ENCODE results near the gene LRRC7. TPM values are rescaled to one million over a fixed set of nuclear protein-coding genes. Genes with fewer than 3 reads are reported as not detected.
"Not testable (repeated sequence)": the region's sequence is repeated elsewhere in the genome, so short reads cannot be mapped to it uniquely, and the experiment has no call there.

Gene LRRC7
- total RNA-seq, 1 experiment from 2014 or later = 0.28 TPM

GRCh38 chr1:69888016-69888415 lies 320.3 kb downstream of the LRRC7 start:
- DNase-seq (ENCODE audit: low spot score) = not testable (repeated sequence)

GRCh38 chr1:69888657-69889056 lies 320.9 kb downstream of the LRRC7 start:
- no peak for DNase-seq (ENCODE audit: low spot score)

- no peak for DNase-seq (ENCODE audit: low spot score)
These were observed 330.8 kb downstream of the LRRC7 start for GRCh38 chr1:69898403-69898947.

GRCh38 chr1:69911301-69911801 lies 343.6 kb downstream of the LRRC7 start:
- DNase-seq (ENCODE audit: low spot score) = peak; percentile 84

GRCh38 chr1:69913977-69914376 lies 346.3 kb downstream of the LRRC7 start:
- peak; percentile 64 for DNase-seq (ENCODE audit: low spot score)

GRCh38 chr1:69914976-69915765 lies 347.4 kb downstream of the LRRC7 start:
- DNase-seq (ENCODE audit: low spot score) = no peak

- DNase-seq (ENCODE audit: low spot score) = no peak
These were observed 351.6 kb downstream of the LRRC7 start for GRCh38 chr1:69919129-69919921.

GRCh38 chr1:69919922-69920273 lies 352.2 kb downstream of the LRRC7 start:
- DNase-seq (ENCODE audit: low spot score) = no peak

- DNase-seq (ENCODE audit: low spot score) = no peak
These were observed 352.7 kb downstream of the LRRC7 start for GRCh38 chr1:69920426-69920825.

- DNase-seq (ENCODE audit: low spot score) = no peak
These were observed 353.8 kb downstream of the LRRC7 start for GRCh38 chr1:69921486-69921885.

GRCh38 chr1:69928234-69928633 lies 360.5 kb downstream of the LRRC7 start:
- not testable (repeated sequence) for DNase-seq (ENCODE audit: low spot score)

- DNase-seq (ENCODE audit: low spot score) = peak; percentile 70
These were observed 361.8 kb downstream of the LRRC7 start for GRCh38 chr1:69929308-69930057.

- no peak for DNase-seq (ENCODE audit: low spot score)
These were observed 362.7 kb downstream of the LRRC7 start for GRCh38 chr1:69930396-69930795.

- no peak for DNase-seq (ENCODE audit: low spot score)
These were observed 365.0 kb downstream of the LRRC7 start for GRCh38 chr1:69932760-69933159.

- DNase-seq (ENCODE audit: low spot score) = no peak
These were observed 372.5 kb downstream of the LRRC7 start for GRCh38 chr1:69940231-69940630.

- DNase-seq (ENCODE audit: low spot score) = no peak
These were observed 373.1 kb downstream of the LRRC7 start for GRCh38 chr1:69940816-69941215.

GRCh38 chr1:69943030-69943429 lies 375.3 kb downstream of the LRRC7 start:
- no peak for DNase-seq (ENCODE audit: low spot score)

GRCh38 chr1:69946935-69947334 lies 379.2 kb downstream of the LRRC7 start:
- DNase-seq (ENCODE audit: low spot score) = no peak

GRCh38 chr1:69947837-69948236 lies 380.1 kb downstream of the LRRC7 start:
- peak; percentile 67 for DNase-seq (ENCODE audit: low spot score)

GRCh38 chr1:69952676-69953075 lies 385.0 kb downstream of the LRRC7 start:
- no peak for DNase-seq (ENCODE audit: low spot score)

GRCh38 chr1:69962452-69962851 lies 394.7 kb downstream of the LRRC7 start:
- DNase-seq (ENCODE audit: low spot score) = not testable (repeated sequence)

- peak; percentile 60 for DNase-seq (ENCODE audit: low spot score)
These were observed 399.6 kb downstream of the LRRC7 start for GRCh38 chr1:69967245-69967766.
